NCI-H187 treated with DMSO at 0.1 percent for 48 hours (cell line): Measurements from ENCODE around the gene MICAL3.
"Not testable (repeated sequence)": the region's sequence is repeated elsewhere in the genome, so short reads cannot be mapped to it uniquely, and the experiment has no call there.

ENCODE experiments used
- DNase-seq: peaks from one replicate; lab custom pipeline; 2025; lab: John Stamatoyannopoulos, UW

The MICAL3 gene

DNA sequence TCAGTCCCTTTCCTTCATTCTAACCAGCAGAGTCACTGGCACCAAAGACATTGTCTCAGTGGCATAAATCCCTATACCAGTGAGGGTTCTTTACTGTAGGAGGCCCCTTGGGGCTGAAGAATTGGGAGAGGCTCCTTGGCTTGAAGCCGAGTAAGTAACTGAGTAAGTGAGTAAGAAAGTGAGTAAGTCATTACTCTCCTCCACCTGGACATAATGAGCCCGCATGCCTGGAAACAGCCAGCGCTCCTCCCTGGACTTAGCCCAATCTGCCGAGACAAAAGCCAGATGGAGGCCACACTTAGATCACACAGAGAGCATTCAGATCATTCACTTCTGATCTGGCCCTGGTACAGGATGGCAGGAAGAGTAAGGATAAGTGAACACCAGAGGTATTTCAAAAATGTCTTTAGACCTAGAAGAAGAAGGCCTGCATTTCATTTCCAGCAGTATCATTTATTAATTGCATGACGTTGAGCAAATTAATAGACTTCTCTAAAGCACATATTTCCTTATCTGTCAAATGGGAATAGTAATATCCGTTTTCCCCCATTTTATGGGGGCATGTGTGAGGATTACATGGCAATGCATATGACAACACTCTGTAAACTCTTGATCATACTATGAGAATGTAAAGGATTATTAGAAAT lies 8.2 kb upstream of the MICAL3 start:
- DNase-seq, result no peak

DNA sequence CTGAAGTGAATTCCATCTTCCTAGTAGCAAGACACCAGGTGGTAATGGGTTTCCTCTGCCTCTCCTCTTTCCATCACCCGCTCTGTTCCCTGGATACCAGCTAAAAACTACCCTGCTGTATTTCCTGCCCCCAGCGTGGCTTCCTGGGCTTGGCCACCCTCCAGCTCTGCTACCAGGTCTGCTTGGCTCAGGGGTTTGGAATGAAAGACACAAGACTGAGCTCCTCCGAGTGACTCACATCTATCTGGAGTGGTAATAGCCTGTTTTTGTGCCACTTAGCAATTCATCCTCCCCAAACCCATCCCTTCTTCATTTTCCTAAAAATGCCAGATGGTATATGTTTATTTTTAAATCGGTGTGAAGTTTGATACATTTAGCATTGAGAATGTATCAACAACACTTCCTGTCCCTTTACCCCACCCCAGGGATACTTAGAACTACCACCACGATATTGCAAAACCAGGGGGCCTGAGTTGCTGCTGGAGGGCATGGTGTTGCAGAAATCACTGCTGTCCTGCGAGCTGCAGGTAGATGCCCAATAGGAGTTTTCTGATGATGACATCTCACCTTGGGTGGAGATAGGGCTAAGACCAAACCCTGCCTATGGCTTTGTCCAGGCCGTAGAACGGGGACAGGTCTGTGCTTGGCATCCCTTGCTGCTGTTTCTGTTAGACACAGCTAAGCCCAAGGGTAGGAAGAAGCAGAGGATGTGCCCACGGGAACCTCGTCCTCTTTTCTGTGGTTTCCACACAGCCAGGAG lies 7.5 kb upstream of the MICAL3 start:
- no peak for DNase-seq

DNA sequence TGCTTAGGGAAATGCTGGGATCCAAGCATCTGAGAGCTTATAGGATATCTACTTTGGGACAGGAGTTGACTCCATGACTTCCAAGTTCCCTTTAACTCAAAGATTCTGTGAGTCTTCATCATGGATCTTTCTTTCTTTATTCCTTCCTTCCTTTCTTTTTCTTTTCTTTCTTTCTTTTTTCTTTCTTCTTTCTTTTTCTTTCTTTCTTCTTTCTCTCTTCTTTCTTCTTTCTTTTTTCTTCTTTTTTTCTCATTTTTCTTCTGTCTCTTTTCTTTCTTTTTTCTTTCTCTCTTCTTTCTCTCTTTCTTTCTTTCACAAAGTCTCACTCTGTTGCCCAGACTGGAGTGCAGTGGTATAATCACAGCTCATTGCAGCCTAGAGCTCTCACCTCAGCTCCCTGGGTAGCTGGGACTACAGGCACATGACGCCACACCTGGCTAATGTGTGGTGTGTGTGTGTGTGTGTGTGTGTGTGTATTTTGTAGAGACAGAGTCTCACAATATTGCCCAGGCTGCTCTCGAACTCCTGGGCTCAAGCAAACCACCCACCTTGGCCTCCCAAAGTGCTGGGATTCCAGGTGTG lies 5.4 kb upstream of the MICAL3 start:
- DNase-seq, result no peak

DNA sequence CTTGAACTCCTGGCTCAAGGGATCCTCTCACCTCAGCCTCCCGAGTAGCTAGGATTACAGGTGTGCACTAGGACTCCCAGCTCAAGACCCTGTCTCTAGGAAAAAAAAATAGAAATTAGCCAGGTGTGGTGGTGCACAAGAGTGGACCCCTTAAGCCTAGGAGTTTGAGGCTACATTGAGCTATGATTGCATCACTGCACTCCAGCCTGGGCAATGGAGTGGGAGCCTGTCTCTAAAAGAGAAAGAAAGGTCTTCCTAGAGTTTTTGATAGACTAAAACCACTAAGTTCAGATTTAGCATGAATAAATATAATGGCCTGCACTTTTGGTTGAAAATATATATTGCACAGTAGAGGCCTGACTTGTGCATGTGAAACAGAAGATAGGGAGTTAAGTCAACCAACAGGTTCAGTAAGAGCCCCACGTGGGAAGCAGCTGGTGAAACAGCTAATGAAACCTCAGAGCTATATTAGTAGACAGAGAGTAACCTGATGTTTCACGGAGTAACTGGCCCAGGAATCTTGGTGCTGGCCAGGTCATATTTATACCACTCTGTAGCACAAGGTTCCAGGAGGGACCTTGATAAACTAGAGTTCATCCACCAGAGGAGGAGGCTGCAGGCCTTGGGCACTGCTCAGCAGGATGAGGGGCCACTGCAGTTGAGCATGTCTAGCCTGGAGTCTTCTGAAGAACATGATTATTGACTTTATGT lies 4.6 kb upstream of the MICAL3 start:
- no peak for DNase-seq

- DNase-seq, result not testable (repeated sequence)
These were observed 1.5 kb upstream of the MICAL3 start for GRCh38 chr22:18025898-18026297.

DNA sequence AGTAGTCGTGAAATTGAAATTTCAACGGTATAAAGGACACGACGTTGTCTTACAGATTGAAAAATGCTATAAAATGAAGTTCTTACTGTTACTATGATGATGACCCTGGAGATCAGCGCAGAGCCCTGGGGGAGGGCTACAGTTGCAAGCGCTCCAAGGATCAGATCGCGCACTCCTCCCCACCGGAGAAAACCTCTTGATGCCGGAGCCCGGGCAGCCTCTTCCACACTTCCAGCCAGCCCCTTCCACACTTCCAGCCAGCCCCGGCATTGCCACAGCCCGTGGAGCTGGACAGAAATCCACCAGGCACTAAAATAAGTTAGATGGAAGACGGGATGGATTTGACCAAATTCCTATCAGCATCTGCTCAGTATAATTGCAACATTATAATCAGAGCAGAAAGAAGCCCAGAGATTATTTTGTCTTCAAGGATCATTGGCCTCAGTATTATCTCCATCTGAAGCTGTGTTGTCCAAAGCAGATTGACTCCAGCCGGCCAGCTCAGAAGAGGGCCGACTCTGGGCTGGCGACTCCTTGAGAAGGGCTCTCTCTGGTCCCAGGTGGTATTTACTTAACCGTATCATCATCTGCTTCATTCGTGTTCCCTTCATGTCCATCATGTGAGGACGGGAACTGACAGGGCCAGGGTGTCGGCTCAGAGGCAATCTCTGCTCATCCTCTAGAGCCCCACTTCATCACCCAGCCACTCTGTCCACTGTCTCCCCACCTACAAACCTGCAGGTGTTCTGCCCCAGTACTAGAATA lies 777 bp upstream of the MICAL3 start:
- DNase-seq, result no peak

GRCh38 chr22:18023509-18024275 lies 669 bp downstream of the MICAL3 start:
- DNase-seq, result no peak

DNA sequence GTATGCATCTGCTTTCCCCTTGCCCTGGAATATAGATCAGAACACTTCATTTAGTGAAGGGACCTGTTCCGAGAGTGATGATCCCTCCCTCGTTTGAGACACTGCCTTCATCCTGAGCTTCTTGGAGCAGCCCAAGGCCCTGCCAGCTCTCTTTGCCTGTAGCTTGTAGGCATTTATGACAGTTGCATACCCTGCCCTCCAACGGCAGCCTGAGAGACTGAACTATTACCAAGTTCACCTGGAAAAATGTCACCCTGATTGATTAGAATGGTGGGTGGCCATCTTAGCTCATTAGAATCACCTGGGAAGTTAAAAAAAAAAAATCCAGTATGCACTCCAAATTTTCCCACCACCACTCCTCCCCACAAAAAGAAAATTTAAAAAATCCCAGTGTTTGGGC lies 1.5 kb downstream of the MICAL3 start:
- no peak for DNase-seq

DNA sequence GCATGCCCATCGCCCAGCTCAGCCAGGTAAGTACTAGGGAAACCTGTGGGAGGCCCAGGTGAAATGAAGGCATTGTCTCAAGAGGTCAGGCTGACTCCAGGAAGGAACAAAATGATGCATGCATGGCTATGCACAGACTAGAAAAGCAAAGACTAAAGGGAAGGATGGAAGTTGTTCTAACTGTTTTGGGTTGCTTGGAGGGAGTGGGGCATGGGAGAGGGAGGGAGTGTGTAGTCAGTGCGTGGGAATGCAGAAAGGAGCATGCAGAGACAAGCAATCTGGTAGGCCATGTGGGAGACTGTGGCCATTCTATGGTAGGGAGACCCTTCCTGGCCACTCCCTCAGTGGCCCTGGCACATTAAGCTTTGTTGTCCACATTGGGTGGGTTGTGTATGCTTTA lies 2.9 kb downstream of the MICAL3 start:
- DNase-seq, result no peak

- not testable (repeated sequence) for DNase-seq
These were observed 3.6 kb downstream of the MICAL3 start for GRCh38 chr22:18020743-18021142.

- no peak for DNase-seq
These were observed 10.4 kb downstream of the MICAL3 start for GRCh38 chr22:18013947-18014346.

- no peak for DNase-seq
These were observed 10.9 kb downstream of the MICAL3 start for GRCh38 chr22:18013436-18013835.

- no peak for DNase-seq
These were observed 11.8 kb downstream of the MICAL3 start for GRCh38 chr22:18012531-18012930.

GRCh38 chr22:18010266-18010665 lies 14.1 kb downstream of the MICAL3 start:
- no peak for DNase-seq

GRCh38 chr22:18008136-18008535 lies 16.2 kb downstream of the MICAL3 start:
- DNase-seq, result no peak

GRCh38 chr22:18005201-18005926 lies 19.0 kb downstream of the MICAL3 start:
- no peak for DNase-seq

DNA sequence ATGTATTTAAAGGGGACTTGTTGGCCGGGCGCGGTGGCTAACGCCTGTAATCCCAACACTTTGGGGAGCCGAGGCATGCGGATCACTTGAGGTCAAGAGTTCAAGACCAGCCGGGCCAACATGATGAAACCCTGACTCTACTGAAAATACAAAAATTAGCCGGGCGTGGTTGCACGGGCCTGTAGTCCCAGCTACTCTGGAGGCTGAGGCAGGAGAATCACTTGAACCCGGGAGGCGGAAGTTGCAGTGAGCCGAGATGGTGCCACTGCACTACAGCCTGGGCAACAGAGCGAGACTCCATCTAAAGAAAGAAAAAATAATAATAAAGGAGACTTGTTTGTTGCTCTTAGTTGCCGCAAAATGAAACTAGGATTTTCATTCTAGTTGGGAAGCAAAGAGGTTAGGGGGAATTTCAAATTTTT lies 22.5 kb downstream of the MICAL3 start:
- DNase-seq, result not testable (repeated sequence)

GRCh38 chr22:18001040-18001893 lies 23.1 kb downstream of the MICAL3 start:
- peak; percentile 75 for DNase-seq

- no peak for DNase-seq
These were observed 23.8 kb downstream of the MICAL3 start for GRCh38 chr22:18000441-18001039.
